GM19372 (cell line): Measurements from ENCODE around the gene GNG10.
A peak's percentile ranks its signal among the peaks of the same experiment; 100 is the strongest.
"Not testable (repeated sequence)": the region's sequence is repeated elsewhere in the genome, so short reads cannot be mapped to it uniquely, and the experiment has no call there.

Experiments
- ATAC-seq: cut with Tn5 transposase; IDR thresholded peaks from one replicate; pipeline ENCODE4 v1.9.1; 2021; ENCODE audit warnings: mild to moderate bottlenecking, low read depth, moderate library complexity; ENCODE audit not compliant: unreplicated experiment

Gene GNG10

GRCh38 chr9:111661150-111661801 lies at the start of gene GNG10:
TSS of gene GNG10 (plus strand) at chr9:111661605. CDS start at chr9:111661635, 30 bp downstream.
- ATAC-seq, result peak; percentile 88

DNA sequence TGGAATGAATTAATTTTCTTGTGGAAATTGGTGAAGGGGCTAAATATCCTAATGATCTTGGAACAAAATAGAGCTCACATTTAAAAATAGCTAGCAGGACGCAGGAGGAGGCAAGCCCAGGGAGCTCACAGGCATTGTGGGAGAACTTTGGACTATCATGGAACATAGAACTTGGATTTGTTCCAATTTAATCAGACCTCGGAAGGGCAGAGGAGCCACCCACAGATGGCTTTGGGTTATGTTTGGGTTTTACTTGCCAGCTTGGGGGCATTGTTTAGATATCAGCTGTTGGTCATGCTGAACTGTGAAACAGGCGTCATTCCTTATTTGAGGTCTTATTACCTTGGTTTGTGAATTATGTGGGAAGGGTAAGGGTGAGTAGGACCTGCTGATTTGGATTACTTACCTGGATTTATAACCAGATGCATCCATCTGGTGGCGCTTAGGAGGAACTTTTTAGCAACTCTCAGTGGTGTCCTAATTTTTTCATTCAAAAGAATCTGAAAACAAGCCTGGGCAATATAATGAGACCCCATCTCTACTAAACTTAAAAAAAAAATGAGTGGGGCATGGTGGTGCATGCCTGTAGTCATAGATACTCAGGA lies 47.9 kb upstream of the GNG10 start:
- no peak for ATAC-seq

- ATAC-seq, result no peak
Observed at GRCh38 chr9:111615928-111616327, 45.5 kb upstream of the GNG10 start.

- not testable (repeated sequence) for ATAC-seq
Observed at GRCh38 chr9:111617349-111617748, 44.1 kb upstream of the GNG10 start.

- ATAC-seq, result no peak
Observed at GRCh38 chr9:111621895-111622480, 39.4 kb upstream of the GNG10 start.

- ATAC-seq, result no peak
Observed at GRCh38 chr9:111622626-111623025, 38.8 kb upstream of the GNG10 start.

- no peak for ATAC-seq
Observed at GRCh38 chr9:111627260-111627963, 34.0 kb upstream of the GNG10 start.

DNA sequence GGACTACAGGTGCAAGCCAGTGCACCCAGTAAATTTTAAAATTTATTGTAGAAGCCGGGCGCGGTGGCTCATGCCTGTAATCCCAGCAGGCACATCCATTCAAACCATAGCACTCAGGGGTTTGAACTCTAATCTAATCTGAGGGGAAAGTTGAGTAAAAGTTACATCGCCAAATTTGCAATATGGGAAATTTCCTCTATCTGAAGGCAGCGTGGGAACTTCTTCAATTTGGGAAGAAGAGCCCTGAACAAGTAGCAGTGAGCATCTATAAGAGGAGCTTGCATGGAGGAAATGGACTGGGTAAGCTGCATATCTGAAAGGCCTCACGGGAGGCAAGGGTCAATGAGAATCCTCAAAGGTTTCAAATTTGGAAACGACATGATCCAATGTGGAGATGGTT lies 33.0 kb upstream of the GNG10 start:
- no peak for ATAC-seq

DNA sequence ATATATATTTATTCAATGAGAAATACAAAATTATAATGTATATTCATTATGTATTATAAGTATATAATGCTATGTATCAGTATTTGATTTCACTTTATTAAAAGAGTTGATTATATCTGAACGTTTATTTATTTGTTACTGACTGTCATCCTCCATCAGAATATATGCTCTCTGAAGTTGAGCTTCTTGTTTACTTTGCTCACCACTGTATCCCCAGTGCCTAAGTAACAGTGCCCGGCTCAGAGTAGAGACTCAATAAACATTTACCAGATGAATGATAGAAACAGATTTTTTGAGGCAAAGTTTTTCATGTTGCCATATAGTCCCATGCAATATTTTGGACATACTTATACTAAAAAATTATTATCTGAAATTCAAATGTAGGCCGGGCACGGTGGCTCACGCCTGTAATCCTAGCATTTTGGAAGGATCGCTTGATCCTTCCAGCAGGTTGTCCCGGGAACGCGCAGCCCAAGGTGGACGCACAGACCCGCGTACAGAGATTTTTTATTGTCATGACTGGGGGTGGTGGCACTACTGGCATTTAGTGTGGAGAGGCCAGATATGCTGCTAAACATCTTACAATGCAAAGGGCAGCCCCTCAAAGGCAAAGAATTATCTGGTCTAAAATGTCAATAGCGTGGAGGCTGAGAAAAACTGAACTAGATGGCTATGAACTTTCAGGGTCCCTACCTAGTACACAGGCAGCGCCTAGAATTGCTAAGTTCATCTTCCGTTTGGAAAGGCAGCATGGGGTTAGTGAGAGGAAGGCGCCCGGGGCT lies 31.0 kb upstream of the GNG10 start:
- peak; percentile 21 for ATAC-seq

- no peak for ATAC-seq
Observed at GRCh38 chr9:111630964-111631213, 30.5 kb upstream of the GNG10 start.

DNA sequence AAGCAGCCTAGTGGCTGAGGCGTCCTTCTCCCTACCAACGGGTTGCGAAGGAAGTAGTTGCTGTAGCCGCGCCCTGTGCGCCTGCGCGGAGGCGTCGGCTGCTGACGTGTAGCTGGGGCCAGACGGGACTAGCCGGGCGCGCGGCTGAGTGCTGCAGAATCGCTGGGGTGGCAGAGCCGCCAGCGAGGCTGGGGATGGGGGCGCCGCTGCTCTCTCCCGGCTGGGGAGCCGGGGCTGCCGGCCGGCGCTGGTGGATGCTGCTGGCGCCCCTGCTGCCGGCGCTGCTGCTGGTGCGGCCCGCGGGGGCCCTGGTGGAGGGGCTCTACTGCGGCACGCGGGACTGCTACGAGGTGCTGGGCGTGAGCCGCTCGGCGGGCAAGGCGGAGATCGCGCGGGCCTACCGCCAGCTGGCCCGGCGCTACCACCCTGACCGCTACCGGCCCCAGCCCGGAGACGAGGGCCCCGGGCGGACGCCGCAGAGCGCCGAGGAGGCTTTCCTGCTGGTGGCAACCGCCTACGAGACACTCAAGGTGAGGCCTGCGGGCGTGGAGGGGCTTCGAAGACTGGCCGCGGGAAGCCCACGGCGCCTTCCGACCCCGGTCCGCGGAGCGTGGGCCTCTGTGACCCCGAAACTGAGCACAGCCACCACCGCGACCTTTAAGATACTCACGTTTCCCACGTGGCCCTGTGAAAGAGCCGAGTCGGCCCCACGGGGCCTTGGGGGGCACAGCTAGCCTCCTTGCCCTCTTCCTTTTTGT lies 30.0 kb upstream of the GNG10 start, which contains the start of gene DNAJC25:
TSS of gene DNAJC25 (plus strand) at position 121 of the 758 bp plus-strand sequence. CDS start at position 195, 74 bp downstream.
- ATAC-seq, result peak; percentile 96

- no peak for ATAC-seq
Observed at GRCh38 chr9:111632060-111632459, 29.3 kb upstream of the GNG10 start.

GRCh38 chr9:111632695-111633388 lies 28.6 kb upstream of the GNG10 start:
- ATAC-seq, result no peak

GRCh38 chr9:111633389-111633736 lies 28.0 kb upstream of the GNG10 start:
- ATAC-seq, result no peak

- no peak for ATAC-seq
Observed at GRCh38 chr9:111634860-111635259, 26.5 kb upstream of the GNG10 start.

GRCh38 chr9:111637421-111637950 lies 23.9 kb upstream of the GNG10 start:
- ATAC-seq, result no peak

DNA sequence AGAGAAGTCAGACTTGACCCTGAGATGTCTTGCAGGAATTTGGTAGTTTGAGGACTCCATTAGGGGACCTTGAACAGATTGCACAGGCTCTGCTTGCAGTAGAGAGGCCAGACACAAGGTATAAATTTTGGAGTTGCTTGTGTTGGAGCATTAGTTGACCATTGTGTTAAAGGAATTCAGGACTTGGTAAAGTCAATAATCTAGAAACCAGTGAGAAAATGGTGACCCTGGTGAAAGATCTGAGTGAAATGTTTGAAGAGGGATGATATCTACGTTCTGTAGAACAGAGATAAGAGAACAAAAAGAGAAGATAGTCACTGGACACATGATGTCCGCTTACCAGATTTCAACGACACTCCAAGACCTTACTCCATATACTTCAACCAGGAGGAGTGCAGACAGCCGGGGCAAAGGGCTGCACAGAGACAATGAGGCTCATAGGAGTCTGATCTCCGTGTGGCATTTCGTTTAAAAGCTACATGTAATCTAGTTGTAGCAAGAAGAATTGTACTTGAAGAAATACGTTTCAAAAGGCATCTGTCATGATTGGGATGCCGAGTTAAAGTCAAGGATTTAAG lies 17.1 kb upstream of the GNG10 start:
- no peak for ATAC-seq

- no peak for ATAC-seq
Observed at GRCh38 chr9:111645806-111646205, 15.6 kb upstream of the GNG10 start.

GRCh38 chr9:111646417-111646816 lies 15.0 kb upstream of the GNG10 start:
- ATAC-seq, result no peak
